ENCODE data around the gene ELOA. TPM values are rescaled to one million over a fixed set of nuclear protein-coding genes. Genes with fewer than 3 reads are reported as not detected.
A peak's percentile ranks its signal among the peaks of the same experiment; 100 is the strongest.

ELOA gene
- total and polyA plus RNA-seq, 2 of the 13 experiments (the other 11 are each of a cell fraction or from before 2014, with no cell fraction given), result 14.2 to 28.5 TPM

- Histone ChIP-seq H2AFZ (ENCODE audit: low read length) (no peak overlapping the region), H3K4me3 (replicated peaks in 1 of 3; ENCODE audit: insufficient read depth in 1 of 3, low read depth in 2 of 3, low read length in 3 of 3) (no peak overlapping the region), H3K79me2 (ENCODE audit: insufficient read depth, low read length) (no peaks in the 10 kb centered on the region), H4K20me1 (ENCODE audit: insufficient read depth, low read length) (no peaks in the 10 kb centered on the region), H3K36me3 (replicated peaks in 1 of 2; ENCODE audit: control insufficient read depth in 1 of 2, insufficient read depth in 2 of 2, low read length in 2 of 2) (peaks cover 17 to 42% of the 10 kb centered on the region in 2 experiments), H3K9me3 (ENCODE audit: low read length) (no peaks in the 10 kb centered on the region), H3K9ac (ENCODE audit: insufficient read depth, low read depth, low read length) (no peak overlapping the region), H3K4me2 (ENCODE audit: low read depth, low read length) (no peak overlapping the region), H3K4me1 (ENCODE audit: insufficient read depth, low read length) (peaks cover 11% of the 10 kb centered on the region), H3K27ac (ENCODE audit: extremely low read length, insufficient read depth, low read length) (no peak overlapping the region), H3K27me3 (ENCODE audit: control insufficient read depth in 1 of 2, insufficient read depth in 2 of 2, low read length in 2 of 2) (no peaks in the 10 kb centered on the region)
- intact Hi-C loops (cut with micrococcal nuclease; ENCODE audit: unreplicated experiment) (no loop called here), in situ Hi-C loops (cut with HindIII; ENCODE audit: extremely low pct_ligation_motif_present, low pct_unique_long_range_greater_than_20kb) (no loop called here)
- DNase-seq (ENCODE audit: low spot score) (no peak), ATAC-seq (no peak), FAIRE-seq (no peak)
- ChIA-PET CTCF (ENCODE audit: low intra/inter-chr PET ratio, low total read pairs) (no interaction called here), POLR2A (no interaction called here)
- TF ChIP-seq SP4 (CRISPR knock-in tag; IDR thresholded peaks at IDR 0.05) (no peak), ZNF24 (IDR thresholded peaks at IDR 0.05) (no peak), MTERF4 (CRISPR knock-in tag; IDR thresholded peaks at IDR 0.05) (no peak), ZEB1 (IDR thresholded peaks at IDR 0.05; ENCODE audit: insufficient replicate concordance, low read depth) (no peak)
- BruUV-seq (replicated peaks), result no TSS peak
- 98% methylated on average over 7 of the region's 7 CpGs for WGBS (ENCODE audit: low lambda C conversion rate)
Measured at GRCh38 chr1:23763041-23763577, 19.8 kb downstream of the ELOA start.

GRCh38 chr1:23768733-23769132 is 25.5 kb downstream of the ELOA start:
- ATAC-seq, result no peak
- peaks cover 25% of the 10 kb centered on the region for H3K4me1 ChIP-seq (ENCODE audit: insufficient read depth, low read length)
- ChIA-PET POLR2A (no interaction called here), CTCF (ENCODE audit: low intra/inter-chr PET ratio, low total read pairs) (no interaction called here)
- H3K36me3 ChIP-seq (replicated peaks in 1 of 2; ENCODE audit: control insufficient read depth in 1 of 2, insufficient read depth in 2 of 2, low read length in 2 of 2), result peaks cover 0 to 15% of the 10 kb centered on the region in 2 experiments; a peak in 3 of 5 replicates
- intact Hi-C loops (cut with micrococcal nuclease; ENCODE audit: unreplicated experiment) (no loop called here), in situ Hi-C loops (cut with HindIII; ENCODE audit: extremely low pct_ligation_motif_present, low pct_unique_long_range_greater_than_20kb) (no loop called here)
- BruUV-seq (replicated peaks), result no TSS peak
- H3K27ac ChIP-seq (ENCODE audit: extremely low read length, insufficient read depth, low read length), result no peak overlapping the region
- no peaks in the 10 kb centered on the region for H3K27me3 ChIP-seq (ENCODE audit: control insufficient read depth in 1 of 2, insufficient read depth in 2 of 2, low read length in 2 of 2)
- no peaks in the 10 kb centered on the region for H3K9me3 ChIP-seq (ENCODE audit: low read length)
- FAIRE-seq, result no peak
- no peak overlapping the region for H3K4me3 ChIP-seq (replicated peaks in 1 of 3; ENCODE audit: insufficient read depth in 1 of 3, low read depth in 2 of 3, low read length in 3 of 3)
- no peaks in the 10 kb centered on the region for H3K79me2 ChIP-seq (ENCODE audit: insufficient read depth, low read length)
- DNase-seq (ENCODE audit: low spot score), result no peak
- H3K4me2 ChIP-seq (ENCODE audit: low read depth, low read length), result no peak overlapping the region
- no peaks in the 10 kb centered on the region for H4K20me1 ChIP-seq (ENCODE audit: insufficient read depth, low read length)
- H2AFZ ChIP-seq (ENCODE audit: low read length), result no peak overlapping the region
- 80% methylated on average over 3 of the region's 5 CpGs for whole genome bisulfite sequencing (ENCODE audit: low lambda C conversion rate)
- TF ChIP-seq PHB2 (IDR thresholded peaks at IDR 0.05; ENCODE audit: partially characterized antibody) (no peak), TCF7 (IDR thresholded peaks at IDR 0.05; ENCODE audit: low read depth) (no peak), ZNF652 (CRISPR knock-in tag; IDR thresholded peaks at IDR 0.05; ENCODE audit: borderline replicate concordance, low read depth) (no peak), ZNF281 (CRISPR knock-in tag; IDR thresholded peaks at IDR 0.05; ENCODE audit: borderline replicate concordance) (peak; percentile 24; the same call in 1 of the 2 replicates)
- H3K9ac ChIP-seq (ENCODE audit: insufficient read depth, low read depth, low read length), result no peak overlapping the region
